ENCODE results near the gene PPP6R3. TPM values are rescaled to one million over a fixed set of nuclear protein-coding genes. Genes with fewer than 3 reads are reported as not detected.

The PPP6R3 gene
- total and polyA plus RNA-seq, 2 donors (not counting 3 experiments of a cell fraction or from before 2014, with no cell fraction given): 31.7 to 98.8 TPM

- no peaks in the 10 kb centered on the region for H4K20me1 ChIP-seq (replicated peaks; ENCODE audit: control insufficient read depth, extremely low read depth, insufficient read depth, low read length)
- POLR2A ChIA-PET: interaction anchor here (0.7 kb wide), 1 partner anchor 72 kb away, joined by 3 read pairs; no protein-coding TSS in a partner anchor
- no peaks in the 10 kb centered on the region for H3K9me3 ChIP-seq (replicated peaks; ENCODE audit: control insufficient read depth, insufficient read depth, low read length)
- peaks cover 2 to 37% of the 10 kb centered on the region in 2 experiments for H3K36me3 ChIP-seq (ENCODE audit: control insufficient read depth in 2 of 2, extremely low read depth in 1 of 2, insufficient read depth in 2 of 2, low read length in 2 of 2)
- TF ChIP-seq JUN (IDR thresholded peaks at IDR 0.05; ENCODE audit: borderline replicate concordance, insufficient read depth, insufficient read length, low read depth): peak; percentile 93
- TF ChIP-seq, protein P1, sequence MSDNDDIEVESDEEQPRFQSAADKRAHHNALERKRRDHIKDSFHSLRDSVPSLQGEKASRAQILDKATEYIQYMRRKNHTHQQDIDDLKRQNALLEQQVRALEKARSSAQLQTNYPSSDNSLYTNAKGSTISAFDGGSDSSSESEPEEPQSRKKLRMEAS (IDR thresholded peaks at IDR 0.05; ENCODE audit: insufficient read depth, insufficient read length): peak; percentile 12
- TF ChIP-seq POLR2AphosphoS5 (IDR thresholded peaks at IDR 0.05; ENCODE audit: insufficient read depth, low read depth, low read length): peak; percentile 59
- TF ChIP-seq GATA2 (IDR thresholded peaks at IDR 0.05; ENCODE audit: insufficient read depth, insufficient read length, low read depth, low read length): no peak
- peak; percentile 97 for TF ChIP-seq FOS (IDR thresholded peaks at IDR 0.05; ENCODE audit: borderline replicate concordance, insufficient read depth, low read length)
- TF ChIP-seq, protein P2, sequence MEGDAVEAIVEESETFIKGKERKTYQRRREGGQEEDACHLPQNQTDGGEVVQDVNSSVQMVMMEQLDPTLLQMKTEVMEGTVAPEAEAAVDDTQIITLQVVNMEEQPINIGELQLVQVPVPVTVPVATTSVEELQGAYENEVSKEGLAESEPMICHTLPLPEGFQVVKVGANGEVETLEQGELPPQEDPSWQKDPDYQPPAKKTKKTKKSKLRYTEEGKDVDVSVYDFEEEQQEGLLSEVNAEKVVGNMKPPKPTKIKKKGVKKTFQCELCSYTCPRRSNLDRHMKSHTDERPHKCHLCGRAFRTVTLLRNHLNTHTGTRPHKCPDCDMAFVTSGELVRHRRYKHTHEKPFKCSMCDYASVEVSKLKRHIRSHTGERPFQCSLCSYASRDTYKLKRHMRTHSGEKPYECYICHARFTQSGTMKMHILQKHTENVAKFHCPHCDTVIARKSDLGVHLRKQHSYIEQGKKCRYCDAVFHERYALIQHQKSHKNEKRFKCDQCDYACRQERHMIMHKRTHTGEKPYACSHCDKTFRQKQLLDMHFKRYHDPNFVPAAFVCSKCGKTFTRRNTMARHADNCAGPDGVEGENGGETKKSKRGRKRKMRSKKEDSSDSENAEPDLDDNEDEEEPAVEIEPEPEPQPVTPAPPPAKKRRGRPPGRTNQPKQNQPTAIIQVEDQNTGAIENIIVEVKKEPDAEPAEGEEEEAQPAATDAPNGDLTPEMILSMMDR (IDR thresholded peaks at IDR 0.05; ENCODE audit: extremely low read depth in 1 of 2, insufficient read depth in 1 of 2, low read depth in 1 of 2, low read length in 2 of 2): peak; percentile 25 to 28
- TF ChIP-seq POLR2A (IDR thresholded peaks at IDR 0.05; ENCODE audit: low read depth, low read length): peak; percentile 58
- no peak for TF ChIP-seq EZH2 (IDR thresholded peaks at IDR 0.05; ENCODE audit: borderline replicate concordance, low read depth, low read length, severe bottlenecking)
- TF ChIP-seq MYC (IDR thresholded peaks at IDR 0.05; ENCODE audit: low read depth, low read length): no peak
- no peaks in the 10 kb centered on the region for H3K79me2 ChIP-seq (ENCODE audit: control insufficient read depth, insufficient read depth, low read length)
- dilution Hi-C loops (cut with MboI; ENCODE audit: extremely low pct_ligation_motif_present, low sequenced_read_pairs) (no loop called here), intact Hi-C loops (cut with micrococcal nuclease) (loop anchor here (5.0 kb wide), 2 partner anchors 40 to 55 kb away; no protein-coding TSS in a partner anchor)
- H3K9me1 ChIP-seq (replicated peaks; ENCODE audit: control insufficient read depth, extremely low read depth, insufficient read depth, low read length): no peaks in the 10 kb centered on the region
- DNase-seq (ENCODE audit: low read depth, low spot score): peak; percentile 87
- H3K9ac ChIP-seq (replicated peaks; ENCODE audit: extremely low read depth, insufficient read depth, low read length): peak overlapping the region; percentile 27
- H3K4me1 ChIP-seq (ENCODE audit: control insufficient read depth, extremely low read depth, insufficient read depth, low read length): peaks cover 16% of the 10 kb centered on the region
- BruUV-seq (replicated peaks): no TSS peak
- CTCF ChIA-PET: interaction anchor here (0.9 to 1.3 kb wide), 12 partner anchors 9 to 180 kb away, joined by 3 to 9 read pairs (median 4); partner anchors contain the start of gene C11orf24
- H3K27me3 ChIP-seq (ENCODE audit: control insufficient read depth in 2 of 2, insufficient read depth in 2 of 2, low read length in 2 of 2): no peaks in the 10 kb centered on the region
- FAIRE-seq: peak; percentile 98
- peak overlapping the region; percentile 3 for H3K4me2 ChIP-seq (ENCODE audit: insufficient read depth, low read length)
- H2AFZ ChIP-seq (ENCODE audit: low read depth, low read length): peak overlapping the region; percentile 49
- peak overlapping the region; percentile 89 for H3K27ac ChIP-seq (ENCODE audit: insufficient read depth, low read depth, low read length)
- H3K4me3 ChIP-seq (replicated peaks in 1 of 3; ENCODE audit: insufficient read depth in 1 of 3, low read depth in 1 of 3, low read length in 3 of 3): no peak overlapping the region
Observed at GRCh38 chr11:68436985-68437926, 23.3 kb upstream of the PPP6R3 start.

Data from endothelial cell of umbilical vein (primary cell).